T-helper 1 cell treated with Interleukin-12 subunit alpha and Interleukin-12 subunit beta and Interleukin-4 antibody, amounts not matched to agents 30 μg/mL and 1 μg/mL, for 36 hours (primary cell): ENCODE data around the gene PRKG1.

Source experiments
- H3K27ac Mint-ChIP-seq: one replicate; pipeline ENCODE4 v1.8.0; 2021; ENCODE audit warnings: mild to moderate bottlenecking, mixed read lengths
- H3K27me3 Mint-ChIP-seq: one replicate; pipeline ENCODE4 v1.8.0; 2021; ENCODE audit warnings: low read depth, mixed read lengths
- H3K36me3 Mint-ChIP-seq: one replicate; pipeline ENCODE4 v1.8.0; 2021; ENCODE audit warnings: low read depth, mixed read lengths
- H3K4me1 Mint-ChIP-seq: one replicate; pipeline ENCODE4 v1.8.0; 2021; ENCODE audit warnings: low read depth, mixed read lengths
- H3K4me3 Mint-ChIP-seq: one replicate; pipeline ENCODE4 v1.8.0; 2021; ENCODE audit warnings: mild to moderate bottlenecking, moderate library complexity, mixed read lengths
- H3K9me3 Mint-ChIP-seq: one replicate; pipeline ENCODE4 v1.8.0; 2021; ENCODE audit warnings: mixed read lengths

PRKG1 gene

GRCh38 chr10:51074238-51075028, at the start of gene PRKG1:
Gene PRKG1 (plus strand): TSS chr10:51074487.
- no peaks in the 10 kb centered on the region for H3K36me3 Mint-ChIP-seq
- H3K27ac Mint-ChIP-seq: no peak within 1 kb of the TSS
- H3K4me1 Mint-ChIP-seq: peaks cover 12% of the 10 kb centered on the region
- peak within 1 kb of the TSS; percentile 72 for H3K4me3 Mint-ChIP-seq
- H3K9me3 Mint-ChIP-seq: no peaks in the 10 kb centered on the region
- peaks cover 58% of the 10 kb centered on the region for H3K27me3 Mint-ChIP-seq

- Mint-ChIP-seq H3K4me1 (no peaks in the 10 kb centered on the region), H3K4me3 (no peak overlapping the region), H3K9me3 (no peaks in the 10 kb centered on the region), H3K36me3 (no peaks in the 10 kb centered on the region), H3K27ac (no peak overlapping the region), H3K27me3 (peaks cover 3% of the 10 kb centered on the region)
Observed at GRCh38 chr10:51028420-51028819, 45.9 kb upstream of the PRKG1 start.

GRCh38 chr10:51029172-51029641, 45.1 kb upstream of the PRKG1 start:
- peaks cover 3% of the 10 kb centered on the region for H3K27me3 Mint-ChIP-seq
- H3K4me1 Mint-ChIP-seq: no peaks in the 10 kb centered on the region
- no peak overlapping the region for H3K27ac Mint-ChIP-seq
- H3K36me3 Mint-ChIP-seq: no peaks in the 10 kb centered on the region
- no peak overlapping the region for H3K4me3 Mint-ChIP-seq
- H3K9me3 Mint-ChIP-seq: no peaks in the 10 kb centered on the region

- H3K4me3 Mint-ChIP-seq: no peak overlapping the region
- H3K27me3 Mint-ChIP-seq: peaks cover 3% of the 10 kb centered on the region
- no peaks in the 10 kb centered on the region for H3K4me1 Mint-ChIP-seq
- H3K36me3 Mint-ChIP-seq: no peaks in the 10 kb centered on the region
- no peak overlapping the region for H3K27ac Mint-ChIP-seq
- H3K9me3 Mint-ChIP-seq: no peaks in the 10 kb centered on the region
Observed at GRCh38 chr10:51030480-51030879, 43.8 kb upstream of the PRKG1 start.

- no peak overlapping the region for H3K27ac Mint-ChIP-seq
- no peaks in the 10 kb centered on the region for H3K4me1 Mint-ChIP-seq
- no peaks in the 10 kb centered on the region for H3K36me3 Mint-ChIP-seq
- H3K9me3 Mint-ChIP-seq: no peaks in the 10 kb centered on the region
- no peak overlapping the region for H3K4me3 Mint-ChIP-seq
- peaks cover 3% of the 10 kb centered on the region for H3K27me3 Mint-ChIP-seq
Observed at GRCh38 chr10:51031950-51032349, 42.3 kb upstream of the PRKG1 start.

GRCh38 chr10:51034769-51035168, 39.5 kb upstream of the PRKG1 start:
- H3K4me1 Mint-ChIP-seq: no peaks in the 10 kb centered on the region
- no peaks in the 10 kb centered on the region for H3K36me3 Mint-ChIP-seq
- no peaks in the 10 kb centered on the region for H3K9me3 Mint-ChIP-seq
- peaks cover 3% of the 10 kb centered on the region for H3K27me3 Mint-ChIP-seq
- no peak overlapping the region for H3K4me3 Mint-ChIP-seq
- H3K27ac Mint-ChIP-seq: no peak overlapping the region

GRCh38 chr10:51035344-51035743, 38.9 kb upstream of the PRKG1 start:
- Mint-ChIP-seq H3K27me3 (peaks cover 3% of the 10 kb centered on the region), H3K36me3 (no peaks in the 10 kb centered on the region), H3K4me1 (no peaks in the 10 kb centered on the region), H3K27ac (no peak overlapping the region), H3K9me3 (no peaks in the 10 kb centered on the region), H3K4me3 (no peak overlapping the region)

- no peaks in the 10 kb centered on the region for H3K9me3 Mint-ChIP-seq
- H3K27me3 Mint-ChIP-seq: peaks cover 4% of the 10 kb centered on the region
- H3K4me3 Mint-ChIP-seq: no peak overlapping the region
- H3K36me3 Mint-ChIP-seq: no peaks in the 10 kb centered on the region
- no peaks in the 10 kb centered on the region for H3K4me1 Mint-ChIP-seq
- no peak overlapping the region for H3K27ac Mint-ChIP-seq
Observed at GRCh38 chr10:51045871-51046270, 28.4 kb upstream of the PRKG1 start.

GRCh38 chr10:51046654-51047053, 27.6 kb upstream of the PRKG1 start:
- Mint-ChIP-seq H3K27me3 (peaks cover 4% of the 10 kb centered on the region), H3K4me3 (no peak overlapping the region), H3K27ac (no peak overlapping the region), H3K9me3 (no peaks in the 10 kb centered on the region), H3K36me3 (no peaks in the 10 kb centered on the region), H3K4me1 (no peaks in the 10 kb centered on the region)

GRCh38 chr10:51047857-51048256, 26.4 kb upstream of the PRKG1 start:
- Mint-ChIP-seq H3K9me3 (no peaks in the 10 kb centered on the region), H3K27me3 (peaks cover 4% of the 10 kb centered on the region), H3K27ac (no peak overlapping the region), H3K4me3 (no peak overlapping the region), H3K36me3 (no peaks in the 10 kb centered on the region), H3K4me1 (no peaks in the 10 kb centered on the region)

GRCh38 chr10:51048792-51049191, 25.5 kb upstream of the PRKG1 start:
- H3K4me1 Mint-ChIP-seq: no peaks in the 10 kb centered on the region
- no peak overlapping the region for H3K4me3 Mint-ChIP-seq
- H3K27me3 Mint-ChIP-seq: peaks cover 4% of the 10 kb centered on the region
- no peaks in the 10 kb centered on the region for H3K36me3 Mint-ChIP-seq
- H3K9me3 Mint-ChIP-seq: no peaks in the 10 kb centered on the region
- no peak overlapping the region for H3K27ac Mint-ChIP-seq

- H3K36me3 Mint-ChIP-seq: no peaks in the 10 kb centered on the region
Observed at GRCh38 chr10:51052163-51052562, 22.1 kb upstream of the PRKG1 start.

GRCh38 chr10:51057925-51058324, 16.4 kb upstream of the PRKG1 start:
- no peaks in the 10 kb centered on the region for H3K36me3 Mint-ChIP-seq
- H3K9me3 Mint-ChIP-seq: no peaks in the 10 kb centered on the region
- H3K4me3 Mint-ChIP-seq: no peak overlapping the region
- no peaks in the 10 kb centered on the region for H3K4me1 Mint-ChIP-seq
- no peaks in the 10 kb centered on the region for H3K27me3 Mint-ChIP-seq
- no peak overlapping the region for H3K27ac Mint-ChIP-seq

More at GRCh38 chr10:51052163-51052562, 22.1 kb upstream of the PRKG1 start:
- Mint-ChIP-seq H3K27ac (no peak overlapping the region), H3K4me1 (no peaks in the 10 kb centered on the region), H3K27me3 (peaks cover 4% of the 10 kb centered on the region), H3K9me3 (no peaks in the 10 kb centered on the region), H3K4me3 (no peak overlapping the region)

GRCh38 chr10:51063166-51063565, 11.1 kb upstream of the PRKG1 start:
- H3K9me3 Mint-ChIP-seq: no peaks in the 10 kb centered on the region
- H3K4me3 Mint-ChIP-seq: no peak overlapping the region
- H3K4me1 Mint-ChIP-seq: no peaks in the 10 kb centered on the region
- no peak overlapping the region for H3K27ac Mint-ChIP-seq
- H3K27me3 Mint-ChIP-seq: peaks cover 3% of the 10 kb centered on the region
- H3K36me3 Mint-ChIP-seq: no peaks in the 10 kb centered on the region

GRCh38 chr10:51063659-51064535, 10.4 kb upstream of the PRKG1 start:
- Mint-ChIP-seq H3K27me3 (peaks cover 3% of the 10 kb centered on the region), H3K4me3 (no peak overlapping the region), H3K9me3 (no peaks in the 10 kb centered on the region), H3K4me1 (no peaks in the 10 kb centered on the region), H3K36me3 (no peaks in the 10 kb centered on the region), H3K27ac (no peak overlapping the region)
